A549 treated with AZD9567 at 1 μM for 4 hours (cell line): ENCODE results near the gene CORO1A. TPM values are rescaled to one million over a fixed set of nuclear protein-coding genes. Genes with fewer than 3 reads are reported as not detected.

Experiments
- total RNA-seq: library from RNA; stranded (reverse); fragments of 200-300 nt; extraction: Qiagen RNA extraction; gene quantifications from 5 replicates; pipeline ENCODE4 v1.2.3, GENCODE V29; 2022; ENCODE audit not compliant: insufficient read depth

CORO1A gene
- total RNA-seq: 2.6 to 4.6 TPM (median 3.1 TPM) in 5 replicates

GRCh38 chr16:30183233-30184095 is at the start of gene CORO1A:
Gene CORO1A (plus strand): TSS chr16:30183602. CDS start chr16:30185210, 1,608 bp downstream.

GRCh38 chr16:30193615-30194014 is 10.2 kb downstream of the CORO1A start, which contains the start of the genes BOLA2B and SLX1A:
Gene BOLA2B (minus strand): TSS chr16:30193666. CDS start chr16:30193595, 71 bp downstream.
Gene SLX1A (plus strand): TSS chr16:30193875. CDS start chr16:30194085, 210 bp downstream.

GRCh38 chr16:30199049-30199448 is 15.6 kb downstream of the CORO1A start, which contains the start of gene SULT1A3:
Gene SULT1A3 (plus strand): TSS chr16:30199255. CDS start chr16:30200729, 1,474 bp downstream.

Other genes with a start within 250 kb of the CORO1A start
- gene TMEM219, start 221.5 kb upstream of the CORO1A start, total RNA-seq: 80.6 to 98.0 TPM (median 93.6 TPM) in 5 replicates
- 23.1 to 35.4 TPM (median 34.5 TPM) in 5 replicates for gene TAOK2, start 209.7 kb upstream of the CORO1A start, total RNA-seq
- gene HIRIP3, start 188.0 kb upstream of the CORO1A start, total RNA-seq: 12.8 to 15.6 TPM (median 14.2 TPM) in 5 replicates
- 87.3 to 104 TPM (median 98.6 TPM) in 5 replicates for gene INO80E, start 187.4 kb upstream of the CORO1A start, total RNA-seq
- 1.8 to 2.3 TPM (median 2.2 TPM) in 4 of 5 replicates, not detected in the other for gene DOC2A, start 172.6 kb upstream of the CORO1A start, total RNA-seq
- not detected in 5 replicates for gene C16orf92, start 160.4 kb upstream of the CORO1A start, total RNA-seq
- 0.25 to 0.43 TPM (median 0.38 TPM) in 4 of 5 replicates, not detected in the other for gene TLCD3B, start 152.3 kb upstream of the CORO1A start, total RNA-seq
- 1,612 to 1,913 TPM (median 1,799 TPM) in 5 replicates for gene ALDOA, start 117.8 kb upstream of the CORO1A start, total RNA-seq
- gene PPP4C, start 107.6 kb upstream of the CORO1A start, total RNA-seq: 138 to 146 TPM (median 142 TPM) in 5 replicates
- 0.12 to 0.32 TPM (median 0.22 TPM) in 4 of 5 replicates, not detected in the other for gene TBX6, start 91.7 kb upstream of the CORO1A start, total RNA-seq
- 6.1 to 8.0 TPM (median 7.7 TPM) in 5 replicates for gene YPEL3, start 87.4 kb upstream of the CORO1A start, total RNA-seq
- 1.3 to 1.7 TPM (median 1.6 TPM) in 4 of 5 replicates, not detected in the other for gene GDPD3, start 70.1 kb upstream of the CORO1A start, total RNA-seq
- 26.5 to 32.3 TPM (median 32.1 TPM) in 5 replicates for gene MAPK3, start 60.4 kb upstream of the CORO1A start, total RNA-seq
- gene BOLA2B, start 10.1 kb downstream of the CORO1A start, total RNA-seq: 104 to 219 TPM (median 200 TPM) in 5 replicates
- 7.2 to 29.2 TPM (median 20.1 TPM) in 5 replicates for gene SLX1A, start 10.3 kb downstream of the CORO1A start, total RNA-seq
- gene SULT1A3, start 15.7 kb downstream of the CORO1A start, total RNA-seq: 5.6 to 28.8 TPM (median 7.8 TPM) in 5 replicates
- gene NPIPB13, start 64.9 kb downstream of the CORO1A start, total RNA-seq: 2.7 to 3.0 TPM (median 2.8 TPM) in 4 of 5 replicates, not detected in the other
- 63.2 to 69.6 TPM (median 67.9 TPM) in 5 replicates for gene CD2BP2, start 171.7 kb downstream of the CORO1A start, total RNA-seq
- gene TBC1D10B, start 186.9 kb downstream of the CORO1A start, total RNA-seq: 20.4 to 31.0 TPM (median 30.3 TPM) in 5 replicates
- gene MYL11, start 191.2 kb downstream of the CORO1A start, total RNA-seq: 0.14 to 0.69 TPM (median 0.57 TPM) in 3 of 5 replicates, not detected in the others
- 2.0 to 2.3 TPM (median 2.1 TPM) in 4 of 5 replicates, not detected in the other for gene SEPTIN1, start 199.0 kb downstream of the CORO1A start, total RNA-seq
- gene ZNF48, start 211.8 kb downstream of the CORO1A start, total RNA-seq: 13.4 to 15.0 TPM (median 14.1 TPM) in 5 replicates
- 1.4 to 6.2 TPM (median 5.9 TPM) in 5 replicates for gene ZNF771, start 224.0 kb downstream of the CORO1A start, total RNA-seq
- gene DCTPP1, start 246.4 kb downstream of the CORO1A start, total RNA-seq: 103 to 132 TPM (median 123 TPM) in 5 replicates